ENCODE results near the gene FBXO44.

FBXO44 gene

DNA sequence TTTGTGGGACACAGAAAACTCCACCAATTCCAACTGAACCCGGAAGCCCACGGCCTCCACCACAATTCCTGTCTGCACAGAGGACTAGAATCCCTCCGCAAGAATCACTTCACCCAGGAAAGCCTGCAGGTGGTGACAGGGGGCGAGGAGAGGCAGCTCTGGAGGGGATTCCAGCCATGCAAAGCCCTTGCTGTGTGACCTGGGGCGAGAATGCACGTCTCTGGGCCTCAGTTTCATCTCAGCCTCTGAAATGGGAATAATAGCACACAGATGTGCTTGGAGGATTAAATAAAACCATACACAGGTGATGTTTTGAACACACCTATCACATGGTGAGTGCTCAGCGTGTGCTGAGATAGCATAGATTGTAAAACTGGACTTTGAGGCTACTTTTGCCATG lies 14.6 kb upstream of the FBXO44 start:
- DNase-seq = no peak

DNA sequence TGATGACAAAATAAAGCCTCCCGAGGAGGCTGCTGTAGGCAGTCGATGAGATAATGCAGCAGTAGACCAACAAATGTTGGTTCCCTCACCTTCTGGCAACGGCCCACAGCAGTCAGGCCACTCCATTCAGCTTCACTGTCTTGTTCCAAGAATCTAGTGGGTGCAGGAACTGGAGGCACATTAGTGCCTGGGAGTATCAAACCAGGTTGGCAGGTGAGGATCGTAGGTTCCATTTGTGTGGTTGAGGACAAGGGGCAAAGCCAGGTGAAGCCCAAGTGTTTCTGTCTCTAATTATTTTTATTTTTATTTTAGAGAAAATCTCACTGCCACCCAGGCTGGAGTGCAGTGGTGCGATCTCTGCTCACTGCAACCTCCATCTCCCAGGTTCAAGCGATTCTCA lies 13.7 kb upstream of the FBXO44 start:
- DNase-seq = no peak

DNA sequence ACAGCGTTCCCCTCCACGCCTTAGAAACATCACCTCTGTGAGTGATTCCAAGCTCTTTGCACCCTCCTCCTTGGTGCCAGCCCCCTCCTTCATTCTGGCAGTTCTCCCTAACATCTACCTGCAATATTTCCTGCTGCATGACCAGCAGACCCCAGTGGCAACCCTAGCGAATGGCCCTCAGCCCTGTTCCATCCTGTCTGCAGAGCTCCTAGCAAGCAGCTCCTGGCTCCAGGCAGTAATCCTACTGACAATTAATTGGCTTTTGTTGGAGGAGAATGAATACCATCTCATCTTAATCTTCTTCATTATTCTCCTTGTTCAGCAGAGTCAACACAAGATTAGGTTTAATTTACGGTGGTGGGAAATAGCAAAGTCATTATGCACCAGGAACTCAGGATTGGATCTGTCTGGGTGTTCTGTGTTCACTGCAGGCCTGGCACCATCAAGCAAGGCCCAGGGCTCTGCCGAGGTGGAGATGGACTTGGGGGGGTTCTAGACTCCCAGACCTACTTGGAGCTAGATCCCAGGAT lies 12.8 kb upstream of the FBXO44 start:
- DNase-seq = no peak

DNA sequence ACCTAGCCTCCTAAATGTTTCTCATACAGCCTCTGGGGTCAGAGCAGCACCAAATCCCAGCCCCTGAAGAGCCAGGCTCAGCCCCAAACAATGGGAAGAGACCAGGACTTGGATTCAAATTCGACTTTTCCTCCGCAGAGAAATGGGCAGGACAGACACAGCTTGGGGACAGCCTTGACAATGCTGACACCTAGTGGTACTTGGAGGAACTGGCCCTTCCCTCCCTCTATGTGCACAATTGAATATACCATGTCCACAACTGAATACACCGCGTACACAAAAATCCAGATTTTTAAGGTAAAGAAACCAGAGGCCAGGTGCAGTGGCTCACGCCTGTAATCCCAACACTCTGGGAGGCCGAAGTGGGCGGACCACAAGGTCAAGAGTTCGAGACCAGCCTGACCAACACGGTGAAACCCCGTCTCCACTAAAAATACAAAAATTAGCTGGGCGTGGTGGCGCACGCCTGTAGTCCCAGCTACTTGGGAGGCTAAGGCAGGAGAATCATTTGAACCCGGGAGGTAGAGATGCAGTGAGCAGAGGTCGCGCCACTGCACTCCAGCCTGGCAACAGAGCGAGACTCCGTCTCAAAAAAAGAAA lies 12.2 kb upstream of the FBXO44 start:
- DNase-seq = peak; percentile 74

DNA sequence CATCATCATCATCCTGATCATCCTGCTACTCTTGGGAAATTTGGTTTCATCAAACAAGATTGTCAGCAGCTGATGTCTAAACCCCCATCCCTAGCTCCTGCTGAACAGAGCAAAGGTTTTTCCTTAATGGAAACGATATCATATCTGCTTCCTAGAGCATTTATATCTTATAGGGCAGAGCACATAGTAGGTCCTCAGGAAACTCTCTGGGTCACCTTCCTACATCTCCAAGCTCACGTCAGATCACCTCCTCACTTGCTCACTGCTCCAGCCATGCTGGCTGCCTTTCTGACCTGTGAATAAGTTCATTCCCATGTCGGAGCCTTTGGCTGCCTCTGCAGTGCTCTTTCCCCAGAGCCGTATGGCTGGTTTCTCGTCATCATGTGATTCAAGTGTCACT lies 10.9 kb upstream of the FBXO44 start:
- DNase-seq = no peak

DNA sequence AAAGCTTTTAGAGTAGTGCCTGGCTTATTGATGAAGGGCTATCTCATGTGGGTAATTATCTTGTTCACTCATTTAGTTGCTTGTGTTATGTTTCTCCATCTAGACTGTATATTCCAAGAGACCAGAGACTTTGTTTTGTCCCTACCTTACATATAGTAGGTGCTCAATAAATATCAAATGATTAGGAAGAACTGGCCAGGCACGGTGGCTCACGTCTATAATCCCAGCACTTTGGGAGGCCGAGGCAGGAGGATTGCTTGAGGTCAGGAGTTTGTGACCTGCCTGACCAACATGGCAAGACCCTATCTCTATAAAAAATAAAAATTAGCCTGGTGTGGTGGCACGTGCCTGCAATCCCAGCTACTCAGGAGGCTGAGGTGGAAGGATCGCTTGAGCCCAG lies 9.4 kb upstream of the FBXO44 start:
- DNase-seq = no peak

DNA sequence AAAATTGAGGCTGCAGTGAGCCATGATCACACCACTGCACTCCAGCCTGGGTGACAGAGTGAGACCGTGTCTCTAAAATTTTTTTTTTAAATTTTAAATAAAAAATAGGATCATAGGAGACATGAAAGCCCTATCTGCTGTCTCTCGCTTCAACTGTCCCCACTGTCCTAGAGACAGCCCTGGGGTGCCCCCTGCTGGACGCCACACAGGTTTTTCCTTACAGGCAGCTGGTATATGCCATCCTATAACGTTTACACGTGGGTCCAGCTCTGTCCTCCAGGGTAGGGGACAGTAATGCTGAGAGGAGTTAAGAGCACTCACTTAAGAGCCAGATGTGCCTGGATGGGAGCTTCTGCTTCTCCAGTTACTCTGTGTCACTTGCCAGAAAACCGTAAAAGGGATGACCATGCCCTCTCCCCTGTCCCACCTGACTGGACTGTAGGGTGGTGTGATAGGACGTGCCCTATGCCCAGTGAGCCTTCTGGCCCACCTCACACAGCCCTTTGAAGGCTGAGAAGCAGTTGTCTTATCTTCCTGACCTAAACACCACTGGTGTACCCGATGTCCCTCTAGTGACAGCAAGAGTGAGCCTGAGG lies 8.9 kb upstream of the FBXO44 start:
- DNase-seq = peak; percentile 75

DNA sequence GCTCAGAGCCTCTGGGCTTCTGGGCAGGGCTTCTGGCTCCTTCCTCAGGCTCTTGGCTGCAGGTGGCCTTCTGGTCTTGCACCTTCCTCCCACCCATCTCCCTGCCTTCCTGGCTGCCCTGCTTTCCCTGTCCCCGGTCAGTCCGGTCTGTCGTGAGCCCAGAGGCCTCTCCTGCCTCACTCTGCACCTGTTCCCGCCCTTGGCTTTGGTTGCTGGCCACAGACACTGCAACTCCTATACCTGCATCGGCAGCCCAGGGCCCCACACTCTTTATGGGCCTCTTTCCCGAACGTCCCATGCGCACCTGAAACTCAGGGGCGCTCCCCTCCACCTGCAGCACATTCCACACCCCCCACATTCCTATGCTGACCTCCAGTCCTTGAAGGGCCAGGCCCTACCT lies 8.4 kb upstream of the FBXO44 start:
- DNase-seq = no peak

DNA sequence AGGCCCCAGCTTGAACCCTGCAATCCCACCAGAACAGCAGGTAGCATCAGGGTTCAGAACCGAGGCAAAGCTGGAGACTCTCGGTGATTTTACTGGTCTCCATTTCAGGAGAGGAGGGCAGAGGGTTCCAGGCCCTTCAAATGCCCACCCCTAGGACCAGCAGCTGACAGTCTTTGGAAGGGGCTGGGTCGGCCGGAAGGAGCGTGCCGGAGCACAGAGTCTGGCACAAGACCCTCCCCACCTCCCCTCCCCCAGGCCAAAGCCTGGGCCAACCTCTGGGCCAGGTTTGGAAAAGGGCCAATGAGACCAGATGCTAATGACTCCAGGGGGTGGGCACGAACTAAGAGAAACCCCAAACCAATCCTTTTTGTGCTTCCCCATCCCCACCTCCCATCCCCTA lies 7.3 kb upstream of the FBXO44 start:
- DNase-seq = no peak

DNA sequence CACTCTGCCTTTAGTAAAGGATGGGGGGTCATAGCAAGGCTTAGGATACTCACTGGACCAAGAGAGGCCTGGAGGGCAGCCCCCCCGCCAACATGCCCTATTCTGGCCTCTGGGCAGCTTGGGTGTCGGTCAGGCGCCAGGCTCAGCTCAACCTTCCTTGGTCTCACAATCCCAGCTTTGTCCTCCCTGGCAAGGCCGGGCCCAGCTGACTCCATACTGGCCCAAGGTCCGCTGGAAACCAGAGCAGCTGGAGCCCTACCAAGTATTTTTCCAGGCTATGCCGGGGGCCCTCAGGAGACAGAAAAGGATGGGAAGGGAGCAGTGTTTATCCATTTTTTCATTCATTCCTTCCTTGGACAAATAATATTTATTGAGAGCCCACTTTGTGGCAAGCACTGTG lies 6.6 kb upstream of the FBXO44 start:
- no peak for DNase-seq

DNA sequence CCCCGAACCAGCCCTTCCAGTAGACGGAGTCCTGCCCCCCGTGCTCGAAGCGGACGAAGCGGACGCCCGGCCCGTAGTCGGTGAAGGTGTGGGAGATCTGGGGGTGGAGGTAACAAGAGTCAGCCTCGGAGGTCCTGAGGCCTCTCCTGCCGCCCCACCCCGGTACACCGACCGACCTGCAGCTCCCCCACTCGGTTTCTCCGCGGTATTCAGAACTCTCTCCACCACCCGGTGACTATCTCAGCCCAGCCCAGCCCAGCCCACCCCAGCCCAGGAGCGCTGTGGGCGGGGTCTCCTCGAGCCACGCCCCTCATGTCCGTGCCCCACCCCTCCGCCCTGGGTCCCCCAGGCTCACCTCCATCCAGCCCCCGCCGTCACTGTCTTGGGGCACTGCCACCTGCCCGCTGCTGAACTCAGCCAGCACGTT lies 5.9 kb upstream of the FBXO44 start:
- no peak for DNase-seq

DNA sequence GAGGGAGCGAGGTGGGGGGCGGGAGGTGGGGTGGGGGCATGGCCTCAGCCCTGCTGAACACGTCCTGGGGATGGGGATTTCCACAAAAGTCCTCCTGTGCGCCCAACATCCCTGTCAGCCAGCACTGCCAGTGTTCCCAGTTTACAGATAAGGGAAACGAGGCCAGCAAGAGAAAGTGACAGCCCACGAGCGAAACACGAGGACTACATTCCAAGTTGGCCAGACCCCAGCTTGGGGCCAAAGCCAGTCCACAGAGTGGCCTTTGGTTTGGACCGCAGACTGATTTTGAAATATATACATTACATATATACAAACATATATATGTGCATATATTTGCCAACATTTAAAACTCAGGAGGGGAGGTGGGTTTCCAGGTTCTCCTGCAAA lies 5.4 kb upstream of the FBXO44 start:
- no peak for DNase-seq

DNA sequence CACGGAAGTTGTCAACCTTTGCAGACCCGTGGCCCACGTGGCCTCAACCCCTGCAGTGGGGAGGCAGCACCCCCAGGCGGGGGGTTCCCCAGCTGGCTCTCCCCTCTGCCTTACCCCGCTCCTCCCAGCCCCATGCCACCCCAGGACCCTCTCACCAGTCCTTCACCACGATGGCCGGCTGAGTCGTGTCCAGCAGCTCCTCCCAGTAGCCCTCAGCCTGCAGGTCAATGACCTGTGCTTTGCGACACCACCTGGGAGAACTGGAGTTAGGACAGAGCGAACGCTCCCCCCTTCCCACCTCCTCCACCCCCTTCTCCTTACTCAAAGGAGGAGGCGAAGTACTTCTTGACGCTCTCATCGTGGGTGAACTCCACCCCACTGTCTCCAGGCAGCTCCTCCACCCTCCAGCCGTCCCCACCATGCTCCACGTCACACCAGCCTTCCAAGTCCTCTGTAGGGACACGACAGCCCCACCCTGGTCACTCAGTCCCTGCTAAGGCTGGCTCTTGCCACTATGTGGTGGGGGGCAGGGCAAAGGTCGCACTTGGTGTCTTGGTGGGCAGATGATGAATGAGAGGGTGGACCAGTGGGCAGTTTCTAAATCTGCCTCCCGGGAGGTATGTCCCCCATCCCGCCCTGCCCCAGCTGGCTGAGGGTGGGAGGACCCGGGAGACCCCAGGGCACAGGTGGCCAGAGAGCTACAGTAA lies 4.9 kb upstream of the FBXO44 start:
- no peak for DNase-seq

DNA sequence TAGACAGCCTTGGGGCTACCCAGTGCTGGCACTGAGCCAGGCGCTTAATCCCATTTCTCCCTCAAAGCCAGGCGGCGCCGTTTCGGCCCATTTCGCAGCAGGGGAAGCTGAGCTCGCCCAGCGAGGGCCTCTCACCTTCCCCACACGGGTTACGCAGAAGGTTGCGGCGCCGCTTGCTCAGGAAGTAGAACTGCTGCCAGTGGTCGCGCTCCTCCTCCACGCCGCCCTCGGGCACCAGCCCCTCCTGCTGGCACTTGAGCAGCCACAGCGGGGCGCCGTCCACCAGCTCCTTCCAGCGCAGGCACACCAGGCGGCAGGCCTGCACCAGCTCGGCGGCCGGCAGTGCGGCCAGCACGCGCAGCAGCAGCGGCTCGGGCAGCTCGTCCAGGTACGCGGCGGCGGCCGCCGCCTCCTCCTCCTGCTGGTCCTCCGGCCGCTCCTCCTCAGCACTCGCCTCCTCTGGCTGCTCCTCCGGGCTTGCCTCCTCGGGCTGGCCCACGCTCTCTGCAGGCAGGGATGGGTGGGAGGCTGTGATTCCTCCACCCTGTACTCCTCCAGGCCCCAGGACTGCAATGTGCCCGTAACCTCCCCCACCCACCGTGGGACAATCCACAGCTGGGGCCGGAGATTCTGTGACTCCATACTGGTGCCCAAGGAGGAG lies 4.2 kb upstream of the FBXO44 start:
- DNase-seq = peak; percentile 32

DNA sequence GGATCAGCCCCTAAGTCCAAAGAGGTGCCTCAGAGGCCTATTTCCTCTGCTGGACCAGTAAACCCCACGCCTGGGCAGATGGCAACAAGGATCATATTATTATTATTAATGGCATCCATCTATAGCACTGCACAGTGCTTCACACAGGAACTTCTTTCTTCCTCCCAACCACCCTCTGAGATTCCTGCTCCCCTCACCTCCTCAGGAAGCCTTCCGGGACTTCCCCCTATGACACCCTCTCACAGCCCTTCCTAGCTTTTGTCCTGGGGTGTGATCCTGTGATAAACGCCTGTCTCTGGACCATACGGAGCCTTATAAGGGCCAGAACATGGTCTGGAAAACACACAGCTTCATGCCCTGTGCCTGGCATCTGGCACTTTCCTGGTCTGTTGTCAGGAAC lies 3.7 kb upstream of the FBXO44 start:
- no peak for DNase-seq

DNA sequence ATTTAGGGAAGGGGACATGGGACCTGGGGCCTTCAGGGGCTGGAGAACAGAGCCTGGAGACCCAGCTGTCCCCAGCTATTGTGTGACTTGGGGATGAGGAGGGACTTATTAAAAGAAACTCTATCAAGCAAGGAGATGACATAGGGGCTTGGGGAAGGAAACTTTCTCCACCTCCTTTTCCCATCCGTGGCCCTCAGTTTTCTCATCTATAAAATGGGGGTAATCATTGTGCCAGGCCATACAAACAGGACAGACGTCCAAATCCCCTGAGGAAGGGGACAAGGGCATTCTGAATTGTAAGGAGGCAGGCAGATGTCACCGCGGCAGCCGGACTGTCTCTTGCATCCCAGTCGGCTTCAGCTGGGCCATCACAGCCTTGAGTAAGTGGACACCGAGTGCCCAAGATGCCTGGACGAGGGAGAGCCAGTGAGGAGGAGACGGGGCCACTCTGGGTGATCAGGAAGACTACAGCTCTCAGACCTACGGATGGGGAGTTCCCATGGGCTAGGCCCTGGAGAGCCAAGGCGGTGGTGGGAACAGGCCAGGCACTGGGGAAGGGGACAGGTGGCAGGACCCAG lies 2.4 kb upstream of the FBXO44 start:
- no peak for DNase-seq

DNA sequence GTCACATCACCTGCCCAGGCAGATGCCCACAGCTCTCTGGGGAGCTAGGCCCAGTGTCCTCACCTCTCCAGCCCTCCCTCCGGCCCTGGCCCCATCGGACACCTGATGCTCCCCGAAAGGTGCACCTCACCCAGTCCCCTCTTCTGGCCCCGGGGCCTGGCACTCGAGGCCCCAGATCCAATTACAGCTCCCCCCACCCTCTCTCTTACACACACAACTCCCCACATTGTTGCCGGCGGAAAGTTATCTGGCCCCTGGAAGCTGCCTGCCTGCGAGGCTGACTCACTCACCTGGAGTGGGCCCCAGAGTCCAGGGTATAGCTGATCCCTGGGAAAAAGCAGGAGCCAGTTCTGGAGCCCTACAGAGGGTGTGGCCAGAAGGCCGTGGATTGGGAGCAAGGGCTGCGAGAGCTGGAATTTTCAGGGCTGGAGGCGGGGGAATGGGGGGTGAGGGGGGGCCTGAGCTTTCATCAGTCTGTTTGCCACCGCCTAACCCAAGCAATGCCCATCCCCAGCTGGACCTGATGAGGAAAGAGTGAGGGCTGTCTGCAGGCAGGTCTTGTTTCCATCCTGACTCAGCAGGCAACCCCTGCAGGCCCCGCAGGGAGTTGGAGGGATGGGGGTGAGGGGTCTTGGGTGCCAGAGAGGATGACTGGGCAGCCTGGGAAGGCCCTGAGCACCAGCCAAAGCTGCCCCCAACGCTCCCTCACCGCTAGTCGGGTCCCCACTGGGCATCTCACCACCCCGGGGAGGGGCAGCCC lies 1.4 kb upstream of the FBXO44 start:
- DNase-seq = no peak

DNA sequence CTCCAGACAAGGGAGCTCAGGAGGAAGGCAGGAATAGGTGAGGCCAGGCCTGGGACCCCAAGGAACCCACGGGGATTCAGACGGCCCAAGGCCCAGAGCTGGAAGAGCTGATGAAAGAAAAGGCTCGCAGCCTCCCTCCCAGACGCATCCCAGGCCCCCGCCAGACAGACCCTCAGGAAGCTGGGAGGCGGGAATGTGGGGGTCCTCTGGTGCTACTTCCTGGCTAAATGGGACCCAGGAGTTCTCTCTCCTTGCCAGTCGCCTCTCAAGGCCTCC lies 878 bp upstream of the FBXO44 start:
- DNase-seq = no peak

DNA sequence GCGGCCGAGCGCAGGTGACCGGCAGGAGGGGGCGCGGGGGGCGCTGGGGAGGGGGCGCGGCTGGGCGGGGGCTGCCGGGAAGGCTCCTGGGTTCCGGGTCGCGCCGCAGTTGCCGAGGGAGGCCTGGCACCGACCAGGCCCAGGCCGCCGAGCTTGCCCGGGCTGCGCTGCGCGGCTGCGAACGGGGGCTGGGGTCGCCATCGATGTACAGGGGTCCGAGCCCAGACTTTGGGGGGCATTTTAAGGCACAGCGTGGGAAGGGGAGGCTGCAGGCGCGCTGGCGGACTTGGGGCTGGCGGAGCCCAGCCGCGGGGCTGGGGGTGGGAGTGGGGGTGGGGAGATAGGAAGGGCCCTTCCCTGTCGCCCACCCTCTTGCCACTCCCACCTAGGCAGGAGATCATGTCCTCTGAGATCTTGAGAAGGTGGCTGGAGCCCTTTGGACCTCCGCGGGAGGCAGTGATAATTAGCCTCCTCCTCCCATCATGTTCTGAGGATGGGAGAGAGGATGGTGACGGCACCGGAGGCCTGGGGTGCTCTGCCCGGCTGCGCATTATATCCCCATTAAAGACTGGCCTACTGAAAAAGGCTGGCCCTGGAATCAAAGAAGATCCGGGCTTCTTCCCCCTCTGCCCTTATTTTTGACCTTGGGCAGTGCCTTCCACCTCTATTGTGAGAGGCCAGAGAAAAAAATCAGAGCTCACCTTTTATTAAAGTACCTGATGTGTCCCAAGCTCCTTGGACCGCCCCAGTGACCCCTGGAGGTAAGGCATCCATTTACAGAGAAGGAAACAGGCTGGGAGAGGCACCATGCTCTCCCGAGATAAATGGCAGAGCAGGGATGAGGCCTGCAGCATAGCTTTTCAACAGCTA lies 497 bp downstream of the FBXO44 start:
- DNase-seq = no peak

DNA sequence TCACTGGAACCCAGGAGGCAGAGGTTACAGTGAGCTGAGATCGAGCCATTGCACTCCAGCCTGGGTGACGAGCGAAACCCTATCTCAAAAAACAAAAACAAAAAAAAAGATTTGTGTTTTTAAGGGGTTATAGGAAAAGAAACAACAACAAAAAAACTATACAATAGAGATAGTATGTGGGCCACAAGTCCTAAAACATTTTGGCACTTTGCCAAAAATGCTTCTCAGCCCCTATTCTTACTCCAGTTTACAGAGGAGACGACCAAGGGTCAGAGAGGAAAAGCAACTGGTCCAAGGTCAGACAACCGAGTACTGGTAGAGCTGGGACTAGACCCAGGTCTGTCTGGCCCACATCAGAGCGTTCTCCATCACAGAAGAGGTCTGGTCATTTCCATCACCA lies 3.0 kb downstream of the FBXO44 start:
- no peak for DNase-seq

DNA sequence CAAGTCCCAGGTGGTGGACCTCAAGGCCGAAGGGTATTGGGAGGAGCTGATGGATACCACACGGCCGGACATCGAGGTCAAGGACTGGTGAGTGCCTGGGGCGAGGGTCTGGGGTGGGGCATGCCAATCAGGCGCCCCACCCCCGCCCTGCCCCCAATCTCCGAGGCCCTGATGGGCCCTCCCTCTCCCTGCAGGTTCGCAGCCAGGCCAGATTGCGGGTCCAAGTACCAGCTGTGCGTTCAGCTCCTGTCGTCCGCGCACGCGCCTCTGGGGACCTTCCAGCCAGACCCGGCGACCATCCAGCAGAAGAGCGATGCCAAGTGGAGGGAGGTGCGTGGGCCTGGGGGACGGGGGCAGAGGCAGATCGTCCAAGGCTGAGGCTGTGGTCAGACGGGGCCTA lies 3.9 kb downstream of the FBXO44 start:
- DNase-seq = no peak

DNA sequence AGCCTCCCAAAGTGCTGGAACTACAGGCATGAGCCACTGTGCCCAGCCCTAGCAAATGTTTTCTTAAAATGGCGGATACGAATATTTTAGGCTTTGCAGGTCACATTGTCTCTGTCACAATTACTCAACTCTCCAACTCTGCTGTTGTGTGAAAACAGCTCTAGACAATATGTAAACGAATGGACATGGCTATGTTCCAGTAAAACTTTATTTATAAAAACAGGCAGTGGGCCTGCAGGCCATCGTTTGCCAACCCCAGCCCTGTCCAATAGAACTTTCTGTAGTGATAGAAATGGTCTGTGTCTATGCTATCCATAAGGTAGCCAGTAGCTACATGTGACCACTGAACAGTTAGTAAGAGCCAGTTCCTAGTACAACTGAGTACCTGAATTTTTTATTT lies 5.1 kb downstream of the FBXO44 start:
- no peak for DNase-seq
